ENCODE measurements around the gene MAGOH. TPM values are rescaled to one million over a fixed set of nuclear protein-coding genes. Genes with fewer than 3 reads are reported as not detected.

The MAGOH gene
- total and polyA plus RNA-seq, 9 of the 15 experiments (the other 6 are each of a cell fraction or from before 2014, with no cell fraction given): 102 to 342 (median 135) TPM

DNA sequence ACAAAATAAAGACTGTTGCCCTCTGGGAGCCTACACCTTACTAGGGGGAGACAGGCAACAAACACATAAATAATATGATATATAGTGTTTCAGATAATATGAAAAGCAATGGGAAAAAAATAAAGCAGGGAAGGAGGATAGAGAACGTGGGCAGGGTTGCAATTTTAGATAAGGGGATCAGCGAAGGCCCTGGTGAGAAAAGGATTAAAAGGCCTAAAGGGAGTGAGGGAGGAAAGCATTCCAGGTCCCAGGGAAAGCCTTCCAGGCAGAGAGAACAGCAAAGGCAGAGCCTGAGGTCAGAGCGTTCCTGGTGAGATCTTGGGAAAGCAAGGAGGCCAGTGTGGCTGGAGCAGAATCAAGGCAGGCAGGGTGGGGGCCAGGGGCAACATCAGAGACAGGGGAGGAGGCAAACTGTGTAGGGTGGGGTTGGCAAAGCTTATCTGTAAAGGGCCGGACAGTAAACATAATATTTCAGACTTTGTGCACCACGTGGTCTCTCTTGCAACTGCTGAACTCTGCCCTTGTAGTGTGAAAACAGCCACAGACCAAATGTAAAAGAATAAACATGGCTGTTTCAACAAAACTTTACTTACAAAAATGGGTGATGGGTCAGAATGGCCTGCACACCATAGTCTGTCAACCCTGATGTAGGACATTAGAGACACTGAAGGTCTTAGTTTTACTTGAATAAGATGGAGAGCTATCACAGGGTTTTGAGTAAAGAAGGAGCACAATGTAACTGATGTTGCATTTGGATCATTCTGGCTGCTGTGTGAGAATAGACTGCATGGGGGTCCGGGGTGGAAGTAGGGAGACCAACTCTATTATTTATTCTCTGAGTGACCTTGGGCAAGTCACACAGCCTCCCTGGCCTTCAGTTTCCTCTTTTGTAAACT, 55.0 kb downstream of the MAGOH start (continued):
- TF ChIP-seq REST (IDR thresholded peaks at IDR 0.05; ENCODE audit: borderline replicate concordance) (peak; percentile 46; the same call in 1 of the 2 replicates), REST (CRISPR knock-in tag; IDR thresholded peaks at IDR 0.05; ENCODE audit: low read depth) (no peak), MXI1 (IDR thresholded peaks at IDR 0.05; ENCODE audit: low read depth, low read length) (no peak), CHD2 (IDR thresholded peaks at IDR 0.05; ENCODE audit: low read depth, low read length) (no peak), RAD21 (CRISPR knock-in tag; conservative IDR thresholded peaks at IDR 0.05 in 1 of 2, IDR thresholded peaks at IDR 0.05 in 1 of 2) (no peak), ZNF57 (CRISPR knock-in tag; IDR thresholded peaks at IDR 0.05) (no peak), RFX1 (IDR thresholded peaks at IDR 0.05) (no peak), E2F5 (CRISPR knock-in tag; IDR thresholded peaks at IDR 0.05) (no peak), CAMTA2 (CRISPR knock-in tag; conservative IDR thresholded peaks at IDR 0.05) (no peak), ZNF324 (CRISPR knock-in tag; IDR thresholded peaks at IDR 0.05) (no peak), RBM14 (IDR thresholded peaks at IDR 0.05; ENCODE audit: borderline replicate concordance, insufficient read depth, low read depth, low read length) (no peak), ZKSCAN3 (CRISPR knock-in tag; IDR thresholded peaks at IDR 0.05) (no peak), EZH2 (IDR thresholded peaks at IDR 0.05; ENCODE audit: borderline replicate concordance, low read depth, low read length) (no peak), ZNF253 (CRISPR knock-in tag; conservative IDR thresholded peaks at IDR 0.05) (no peak)
- TF ChIP-seq, protein P1, sequence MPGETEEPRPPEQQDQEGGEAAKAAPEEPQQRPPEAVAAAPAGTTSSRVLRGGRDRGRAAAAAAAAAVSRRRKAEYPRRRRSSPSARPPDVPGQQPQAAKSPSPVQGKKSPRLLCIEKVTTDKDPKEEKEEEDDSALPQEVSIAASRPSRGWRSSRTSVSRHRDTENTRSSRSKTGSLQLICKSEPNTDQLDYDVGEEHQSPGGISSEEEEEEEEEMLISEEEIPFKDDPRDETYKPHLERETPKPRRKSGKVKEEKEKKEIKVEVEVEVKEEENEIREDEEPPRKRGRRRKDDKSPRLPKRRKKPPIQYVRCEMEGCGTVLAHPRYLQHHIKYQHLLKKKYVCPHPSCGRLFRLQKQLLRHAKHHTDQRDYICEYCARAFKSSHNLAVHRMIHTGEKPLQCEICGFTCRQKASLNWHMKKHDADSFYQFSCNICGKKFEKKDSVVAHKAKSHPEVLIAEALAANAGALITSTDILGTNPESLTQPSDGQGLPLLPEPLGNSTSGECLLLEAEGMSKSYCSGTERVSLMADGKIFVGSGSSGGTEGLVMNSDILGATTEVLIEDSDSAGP (CRISPR knock-in tag; IDR thresholded peaks at IDR 0.05): no peak
- TF ChIP-seq, protein P2, sequence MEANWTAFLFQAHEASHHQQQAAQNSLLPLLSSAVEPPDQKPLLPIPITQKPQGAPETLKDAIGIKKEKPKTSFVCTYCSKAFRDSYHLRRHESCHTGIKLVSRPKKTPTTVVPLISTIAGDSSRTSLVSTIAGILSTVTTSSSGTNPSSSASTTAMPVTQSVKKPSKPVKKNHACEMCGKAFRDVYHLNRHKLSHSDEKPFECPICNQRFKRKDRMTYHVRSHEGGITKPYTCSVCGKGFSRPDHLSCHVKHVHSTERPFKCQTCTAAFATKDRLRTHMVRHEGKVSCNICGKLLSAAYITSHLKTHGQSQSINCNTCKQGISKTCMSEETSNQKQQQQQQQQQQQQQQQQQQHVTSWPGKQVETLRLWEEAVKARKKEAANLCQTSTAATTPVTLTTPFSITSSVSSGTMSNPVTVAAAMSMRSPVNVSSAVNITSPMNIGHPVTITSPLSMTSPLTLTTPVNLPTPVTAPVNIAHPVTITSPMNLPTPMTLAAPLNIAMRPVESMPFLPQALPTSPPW (CRISPR knock-in tag; IDR thresholded peaks at IDR 0.05): peak; percentile 75

All from K562 (cell line).